Peyer's patch (tissue), 4 donors: ENCODE results near the gene RNF14. TPM values are rescaled to one million over a fixed set of nuclear protein-coding genes. Genes with fewer than 3 reads are reported as not detected.

ENCODE experiments used
- DNase-seq, 3 donors: peaks; one replicate each; pipeline ENCODE4 v3.0.0-alpha.2; 2017 to 2019
- H3K27ac ChIP-seq, 4 donors: fragments of 200-600 bp; sonication (generic); one replicate each; pipeline ENCODE4 v1.5.1; 2016 to 2019
- H3K27me3 ChIP-seq, 2 donors: fragments of 200-600 bp; sonication (generic); one replicate each; pipeline ENCODE4 v1.5.1; 2019
- H3K36me3 ChIP-seq, 3 donors: fragments of 200-600 bp; sonication (generic); one replicate each; pipeline ENCODE4 v1.5.1; 2016 to 2019
- H3K4me1 ChIP-seq, 4 donors: fragments of 200-600 bp; sonication (generic); one replicate each; pipeline ENCODE4 v1.5.1; 2016 to 2019
- H3K4me3 ChIP-seq, 4 donors: fragments of 200-600 bp; sonication (generic); 1 replicate in 3 of 4; 2 replicates in 1 of 4; pipeline ENCODE4 v1.5.1; 2016 to 2019; ENCODE audit warnings: mild to moderate bottlenecking in 1 of 4
- H3K9me3 ChIP-seq, 4 donors: fragments of 200-600 bp; sonication (generic); one replicate each; pipeline ENCODE4 v1.5.1; 2016 to 2019; ENCODE audit warnings: mild to moderate bottlenecking in 1 of 4
- POLR2A ChIP-seq, 2 donors: fragments of 450-650 bp; IDR thresholded peaks; one replicate each; pipeline ENCODE4 v1.5.1; 2017; ENCODE audit warnings: antibody characterized with exemption in 2 of 2, mild to moderate bottlenecking in 2 of 2, moderate library complexity in 2 of 2
- total RNA-seq, 4 donors: library from RNA; depleted of rRNA; stranded (reverse); fragments of >200 nt; gene quantifications; one replicate each; pipeline ENCODE4 v1.1.0, GENCODE V29; 2016
- TF ChIP-seq, protein P1 (sequence below), 6 experiments: fragments of 450-650 bp in 4 of 6; fragments of 200-600 bp in 2 of 6; sonication (generic) in 1 of 6; IDR thresholded peaks; one replicate each; pipeline ENCODE4 v1.5.1; 2017 to 2019; ENCODE audit warnings: antibody characterized with exemption in 6 of 6, mild to moderate bottlenecking in 3 of 6, moderate library complexity in 1 of 6

Gene RNF14
- total RNA-seq, 4 donors from 2014 or later: 20.6 to 37.8 (median 34.6) TPM

DNA sequence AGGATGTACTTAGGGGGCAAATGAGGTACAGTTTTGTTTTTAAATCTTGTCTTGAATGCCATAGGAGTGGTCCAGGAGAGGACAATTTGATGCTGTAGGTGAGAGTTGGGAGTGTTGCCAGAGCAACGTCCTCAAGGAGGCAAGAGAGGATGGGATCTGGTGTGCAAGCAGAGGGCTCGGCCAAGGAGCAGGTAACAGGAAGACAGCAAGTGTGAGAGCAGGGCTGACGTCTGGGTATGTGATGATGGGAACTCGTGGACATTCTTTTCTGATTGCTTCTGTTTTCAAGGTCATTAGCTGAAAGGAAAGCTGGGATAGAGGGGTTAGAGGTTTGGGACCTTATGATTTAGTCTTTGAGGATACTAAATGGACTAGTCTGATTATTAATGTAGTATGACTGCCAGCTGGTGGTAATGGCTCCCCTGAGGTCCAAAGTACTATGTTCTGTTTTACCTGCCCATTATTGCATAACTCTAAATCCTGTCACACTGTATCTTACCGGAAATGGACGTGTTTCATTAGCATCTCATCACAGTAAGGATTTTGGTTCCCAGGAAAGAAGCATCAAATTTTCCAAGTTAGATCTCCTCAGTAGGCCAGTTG, 28.6 kb downstream of the RNF14 start:
- Histone ChIP-seq H3K27me3 (no peaks in the 10 kb centered on the region), H3K36me3 (peaks cover 0 to 61% (median 0%) of the 10 kb centered on the region in 3 donors), H3K4me3 (no peak overlapping the region), H3K27ac (peak overlapping the region in 2 of 4 donors; percentile 49 to 84), H3K9me3 (no peaks in the 10 kb centered on the region), H3K4me1 (no peaks in the 10 kb centered on the region)
- DNase-seq: no peak
- TF ChIP-seq, protein P1, sequence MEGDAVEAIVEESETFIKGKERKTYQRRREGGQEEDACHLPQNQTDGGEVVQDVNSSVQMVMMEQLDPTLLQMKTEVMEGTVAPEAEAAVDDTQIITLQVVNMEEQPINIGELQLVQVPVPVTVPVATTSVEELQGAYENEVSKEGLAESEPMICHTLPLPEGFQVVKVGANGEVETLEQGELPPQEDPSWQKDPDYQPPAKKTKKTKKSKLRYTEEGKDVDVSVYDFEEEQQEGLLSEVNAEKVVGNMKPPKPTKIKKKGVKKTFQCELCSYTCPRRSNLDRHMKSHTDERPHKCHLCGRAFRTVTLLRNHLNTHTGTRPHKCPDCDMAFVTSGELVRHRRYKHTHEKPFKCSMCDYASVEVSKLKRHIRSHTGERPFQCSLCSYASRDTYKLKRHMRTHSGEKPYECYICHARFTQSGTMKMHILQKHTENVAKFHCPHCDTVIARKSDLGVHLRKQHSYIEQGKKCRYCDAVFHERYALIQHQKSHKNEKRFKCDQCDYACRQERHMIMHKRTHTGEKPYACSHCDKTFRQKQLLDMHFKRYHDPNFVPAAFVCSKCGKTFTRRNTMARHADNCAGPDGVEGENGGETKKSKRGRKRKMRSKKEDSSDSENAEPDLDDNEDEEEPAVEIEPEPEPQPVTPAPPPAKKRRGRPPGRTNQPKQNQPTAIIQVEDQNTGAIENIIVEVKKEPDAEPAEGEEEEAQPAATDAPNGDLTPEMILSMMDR (IDR thresholded peaks at IDR 0.05): peak in 1 of 6 experiments; percentile 20
- no peak for TF ChIP-seq POLR2A (IDR thresholded peaks at IDR 0.05)

DNA sequence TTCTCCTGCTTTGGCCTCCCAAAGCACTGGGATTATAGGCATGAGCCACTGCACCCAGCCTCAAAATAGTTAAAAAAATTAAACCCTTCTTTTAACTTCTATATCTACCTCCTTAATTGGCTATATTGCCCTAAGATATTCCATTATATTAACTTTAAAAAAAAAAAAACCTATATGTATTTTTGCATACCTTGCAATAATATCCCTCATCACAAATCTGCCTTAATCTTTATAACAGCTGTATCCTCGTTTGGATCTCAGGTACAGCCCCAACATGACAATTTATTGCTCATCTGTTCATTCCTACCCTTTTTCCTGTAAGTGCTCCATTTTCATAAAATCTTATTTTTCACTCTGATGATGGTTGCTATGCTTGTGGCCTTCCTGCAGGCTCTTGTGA, 31.3 kb downstream of the RNF14 start:
- DNase-seq: no peak
- H3K27ac ChIP-seq: no peak overlapping the region
- H3K4me3 ChIP-seq: no peak overlapping the region
- peaks cover 0 to 62% (median 0%) of the 10 kb centered on the region in 3 donors for H3K36me3 ChIP-seq
- H3K4me1 ChIP-seq: no peaks in the 10 kb centered on the region
- H3K9me3 ChIP-seq: no peaks in the 10 kb centered on the region
- TF ChIP-seq POLR2A (IDR thresholded peaks at IDR 0.05): no peak
- TF ChIP-seq, protein P1 (IDR thresholded peaks at IDR 0.05): no peak
- no peaks in the 10 kb centered on the region for H3K27me3 ChIP-seq

DNA sequence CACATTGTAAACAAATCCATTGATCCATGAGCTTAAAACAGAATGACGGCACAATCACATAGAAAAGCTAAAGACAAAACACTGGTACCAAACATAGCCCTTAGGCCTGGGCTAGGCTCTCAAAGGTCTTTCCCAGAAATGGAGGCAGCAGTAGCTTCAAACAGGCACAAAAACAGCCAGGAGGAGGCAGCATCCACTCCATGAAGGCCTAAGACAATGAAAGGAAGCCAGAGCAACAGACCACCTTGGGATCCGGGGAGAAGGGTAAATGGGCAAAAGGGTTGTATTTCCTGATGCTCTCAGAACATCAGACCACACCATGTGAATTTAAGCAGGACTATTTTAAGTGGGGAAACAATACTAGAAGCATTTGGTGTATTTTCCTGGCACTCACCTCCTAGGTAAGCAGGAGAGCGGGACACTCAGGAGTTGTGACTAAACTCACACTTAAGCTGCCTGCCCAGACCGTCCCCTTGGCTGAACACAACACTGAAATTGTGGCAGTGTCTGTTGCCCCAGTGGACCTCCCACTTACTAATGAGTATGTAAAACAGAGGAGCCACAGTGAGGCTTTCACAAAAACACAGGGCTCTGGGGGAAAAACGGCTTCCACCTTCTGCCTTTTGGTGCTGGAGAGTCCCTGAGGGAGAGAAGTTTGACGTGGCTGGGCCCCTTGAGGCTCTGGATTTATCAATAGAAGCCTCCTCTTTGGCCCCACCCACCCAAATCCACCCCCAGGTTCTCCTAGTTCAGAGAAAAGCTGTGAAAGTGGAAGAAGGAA, 32.0 kb downstream of the RNF14 start:
- H3K36me3 ChIP-seq: peaks cover 0 to 67% (median 0%) of the 10 kb centered on the region in 3 donors
- no peak for TF ChIP-seq POLR2A (IDR thresholded peaks at IDR 0.05)
- TF ChIP-seq, protein P1 (IDR thresholded peaks at IDR 0.05): peak in 2 of 6 experiments; percentile 15 to 17
- H3K4me1 ChIP-seq: no peaks in the 10 kb centered on the region
- H3K27me3 ChIP-seq: no peaks in the 10 kb centered on the region
- no peak for DNase-seq
- H3K9me3 ChIP-seq: no peaks in the 10 kb centered on the region
- H3K27ac ChIP-seq: no peak overlapping the region
- no peak overlapping the region for H3K4me3 ChIP-seq

DNA sequence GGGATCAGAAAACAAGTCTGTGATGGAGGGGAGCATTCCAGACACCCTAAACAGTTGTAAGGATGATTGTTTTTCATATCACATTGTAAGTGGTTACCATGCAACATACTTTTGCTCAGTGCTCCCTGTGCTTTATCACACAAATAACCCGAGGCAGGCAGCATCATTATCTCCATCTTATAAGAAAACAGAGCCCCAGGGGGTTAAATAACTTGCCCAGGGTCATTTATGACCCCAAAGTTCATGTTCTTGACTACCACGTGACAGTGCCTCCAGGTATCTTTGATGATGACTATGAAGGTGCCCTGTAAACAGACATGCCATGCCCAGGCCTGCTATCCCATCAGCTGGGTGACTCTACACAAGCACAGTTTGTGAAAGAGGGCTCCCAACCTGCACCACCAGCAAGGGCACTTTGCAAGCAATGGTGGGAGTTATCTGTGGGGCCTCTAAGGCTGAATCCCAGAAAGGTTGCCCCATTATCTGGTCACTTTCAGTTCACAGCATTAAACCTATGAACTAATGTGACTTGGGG, 34.4 kb downstream of the RNF14 start:
- no peak overlapping the region for H3K27ac ChIP-seq
- H3K4me3 ChIP-seq: no peak overlapping the region
- TF ChIP-seq POLR2A (IDR thresholded peaks at IDR 0.05): no peak
- TF ChIP-seq, protein P1 (IDR thresholded peaks at IDR 0.05): no peak
- DNase-seq: no peak
- H3K27me3 ChIP-seq: no peaks in the 10 kb centered on the region
- peaks cover 0 to 67% (median 0%) of the 10 kb centered on the region in 3 donors for H3K36me3 ChIP-seq
- no peaks in the 10 kb centered on the region for H3K4me1 ChIP-seq
- H3K9me3 ChIP-seq: no peaks in the 10 kb centered on the region

DNA sequence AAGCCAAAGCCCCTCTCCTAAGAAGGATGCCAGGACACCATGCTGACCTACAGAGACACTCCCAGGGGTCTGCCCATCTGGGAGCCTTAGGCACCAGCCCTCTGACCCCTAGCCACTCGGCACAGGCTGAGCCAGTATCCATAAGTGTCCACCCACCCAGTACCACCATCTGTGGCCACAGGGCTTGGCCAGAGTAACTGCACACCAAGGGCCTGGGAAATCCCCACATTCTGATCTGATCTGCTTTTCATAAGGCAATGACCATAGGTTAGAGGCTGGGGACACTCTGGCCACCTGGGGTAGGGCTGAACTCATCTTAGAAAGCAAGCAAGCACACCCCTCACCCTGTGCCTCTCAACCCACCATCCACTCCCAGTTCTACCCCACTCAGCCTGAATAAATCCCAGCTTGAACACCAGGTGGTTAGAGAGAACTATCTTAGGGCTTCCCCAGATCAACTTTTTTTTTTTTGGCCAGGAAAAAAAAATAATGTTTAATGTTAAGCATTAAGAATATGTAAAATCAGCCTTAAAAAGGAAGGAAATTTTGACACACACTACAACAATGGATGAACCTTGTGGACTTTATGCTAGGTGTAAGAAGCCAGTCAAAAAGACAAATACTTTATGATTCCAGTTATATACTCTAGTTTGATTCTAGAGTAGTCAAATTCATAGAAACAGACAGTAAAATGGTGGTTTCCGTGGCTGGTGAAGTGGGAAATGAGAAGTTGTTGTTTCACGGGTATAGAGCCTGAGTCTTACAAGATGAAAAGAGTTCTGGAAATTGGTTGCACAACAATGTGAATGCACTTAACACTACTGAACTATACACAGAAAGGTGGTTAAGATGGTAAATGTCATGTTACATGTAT, 37.7 kb downstream of the RNF14 start:
- Histone ChIP-seq H3K4me3 (no peak overlapping the region), H3K9me3 (no peaks in the 10 kb centered on the region), H3K27ac (no peak overlapping the region), H3K36me3 (peaks cover 0 to 40% (median 0%) of the 10 kb centered on the region in 3 donors), H3K27me3 (no peaks in the 10 kb centered on the region), H3K4me1 (no peaks in the 10 kb centered on the region)
- DNase-seq: no peak
- TF ChIP-seq POLR2A (IDR thresholded peaks at IDR 0.05): no peak
- TF ChIP-seq, protein P1 (IDR thresholded peaks at IDR 0.05): no peak
